ENCODE results near the gene SLC23A1. TPM values are rescaled to one million over a fixed set of nuclear protein-coding genes. Genes with fewer than 3 reads are reported as not detected.

SLC23A1 gene
- total RNA-seq, 4 donors from 2014 or later, result not detected

- intact Hi-C loops (cut with DNase I), result no loop called here
- no peak for DNase-seq (ENCODE audit: extremely low spot score)
- TF ChIP-seq POLR2AphosphoS5 (IDR thresholded peaks at IDR 0.05) (no peak), CTCF (IDR thresholded peaks at IDR 0.05) (peak in 1 of 3 experiments; percentile 23), POLR2A (IDR thresholded peaks at IDR 0.05; ENCODE audit: low read depth) (no peak), EP300 (IDR thresholded peaks at IDR 0.05) (no peak)
- peak overlapping the region; percentile 33 to 43 (median 41) for H3K4me3 ChIP-seq
- H3K9me3 ChIP-seq, result no peaks in the 10 kb centered on the region
- H3K27ac ChIP-seq (replicated peaks in 1 of 4), result peak overlapping the region; percentile 16 to 69 (median 50)
- H3K4me1 ChIP-seq, result peaks cover 11 to 28% (median 21%) of the 10 kb centered on the region in 4 donors
- 52% methylated on average over 8 of the region's 8 CpGs for WGBS
- no peaks in the 10 kb centered on the region for H3K27me3 ChIP-seq
- peaks cover 0 to 11% (median 0%) of the 10 kb centered on the region in 4 donors for H3K36me3 ChIP-seq
Measured at GRCh38 chr5:139385061-139386049, 2.3 kb upstream of the SLC23A1 start.

GRCh38 chr5:139384591-139385051, 1.5 kb upstream of the SLC23A1 start:
- peak overlapping the region; percentile 16 to 69 (median 50) for H3K27ac ChIP-seq (replicated peaks in 1 of 4)
- H3K36me3 ChIP-seq, result peaks cover 0 to 5% (median 0%) of the 10 kb centered on the region in 4 donors
- WGBS, result 81% methylated on average over 9 of the region's 9 CpGs
- peaks cover 11 to 28% (median 21%) of the 10 kb centered on the region in 4 donors for H3K4me1 ChIP-seq
- intact Hi-C loops (cut with DNase I), result no loop called here
- H3K9me3 ChIP-seq, result no peaks in the 10 kb centered on the region
- DNase-seq (ENCODE audit: extremely low spot score), result no peak
- H3K27me3 ChIP-seq, result no peaks in the 10 kb centered on the region
- no peak for TF ChIP-seq POLR2AphosphoS5 (IDR thresholded peaks at IDR 0.05)
- no peak for TF ChIP-seq EP300 (IDR thresholded peaks at IDR 0.05)
- no peak for TF ChIP-seq CTCF (IDR thresholded peaks at IDR 0.05)
- TF ChIP-seq POLR2A (IDR thresholded peaks at IDR 0.05; ENCODE audit: low read depth), result no peak
- H3K4me3 ChIP-seq, result peak overlapping the region; percentile 33 to 43 (median 41)

GRCh38 chr5:139383993-139384590, 995 bp upstream of the SLC23A1 start:
- 93% methylated on average over 7 of the region's 7 CpGs for WGBS
- DNase-seq (ENCODE audit: extremely low spot score), result no peak
- Histone ChIP-seq H3K4me1 (peaks cover 11 to 28% (median 19%) of the 10 kb centered on the region in 4 donors), H3K36me3 (peaks cover 0 to under 1% (median 0%) of the 10 kb centered on the region in 4 donors), H3K27me3 (no peaks in the 10 kb centered on the region), H3K27ac (replicated peaks in 1 of 4) (peak overlapping the region in 1 of 4 donors; percentile 16), H3K4me3 (no peak overlapping the region), H3K9me3 (no peaks in the 10 kb centered on the region)
- TF ChIP-seq CTCF (IDR thresholded peaks at IDR 0.05) (no peak), POLR2A (IDR thresholded peaks at IDR 0.05; ENCODE audit: low read depth) (no peak), EP300 (IDR thresholded peaks at IDR 0.05) (no peak), POLR2AphosphoS5 (IDR thresholded peaks at IDR 0.05) (no peak)
- intact Hi-C loops (cut with DNase I), result no loop called here

GRCh38 chr5:139382807-139383206, 290 bp downstream of the SLC23A1 start:
- intact Hi-C loops (cut with DNase I), result no loop called here

More at GRCh38 chr5:139382807-139383206, 290 bp downstream of the SLC23A1 start:
- Histone ChIP-seq H3K9me3 (no peaks in the 10 kb centered on the region), H3K36me3 (peaks cover 0 to 3% (median 0%) of the 10 kb centered on the region in 4 donors), H3K4me3 (no peak overlapping the region), H3K27me3 (no peaks in the 10 kb centered on the region), H3K4me1 (peaks cover 1 to 19% (median 8%) of the 10 kb centered on the region in 4 donors), H3K27ac (replicated peaks in 1 of 4) (no peak overlapping the region)
- WGBS, result 48% methylated on average over 2 of the region's 3 CpGs
- DNase-seq (ENCODE audit: extremely low spot score), result no peak
- TF ChIP-seq POLR2A (IDR thresholded peaks at IDR 0.05; ENCODE audit: low read depth) (no peak), POLR2AphosphoS5 (IDR thresholded peaks at IDR 0.05) (no peak), CTCF (IDR thresholded peaks at IDR 0.05) (no peak), EP300 (IDR thresholded peaks at IDR 0.05) (no peak)

All from esophagus muscularis mucosa (tissue), 4 donors.